ENCODE measurements around the gene AIFM2. TPM values are rescaled to one million over a fixed set of nuclear protein-coding genes. Genes with fewer than 3 reads are reported as not detected.
A peak's percentile ranks its signal among the peaks of the same experiment; 100 is the strongest.
"Not testable (repeated sequence)": the region's sequence is repeated elsewhere in the genome, so short reads cannot be mapped to it uniquely, and the experiment has no call there.

The AIFM2 gene
- total RNA-seq, 2 experiments from 2014 or later: 7.3 to 7.9 TPM

DNA sequence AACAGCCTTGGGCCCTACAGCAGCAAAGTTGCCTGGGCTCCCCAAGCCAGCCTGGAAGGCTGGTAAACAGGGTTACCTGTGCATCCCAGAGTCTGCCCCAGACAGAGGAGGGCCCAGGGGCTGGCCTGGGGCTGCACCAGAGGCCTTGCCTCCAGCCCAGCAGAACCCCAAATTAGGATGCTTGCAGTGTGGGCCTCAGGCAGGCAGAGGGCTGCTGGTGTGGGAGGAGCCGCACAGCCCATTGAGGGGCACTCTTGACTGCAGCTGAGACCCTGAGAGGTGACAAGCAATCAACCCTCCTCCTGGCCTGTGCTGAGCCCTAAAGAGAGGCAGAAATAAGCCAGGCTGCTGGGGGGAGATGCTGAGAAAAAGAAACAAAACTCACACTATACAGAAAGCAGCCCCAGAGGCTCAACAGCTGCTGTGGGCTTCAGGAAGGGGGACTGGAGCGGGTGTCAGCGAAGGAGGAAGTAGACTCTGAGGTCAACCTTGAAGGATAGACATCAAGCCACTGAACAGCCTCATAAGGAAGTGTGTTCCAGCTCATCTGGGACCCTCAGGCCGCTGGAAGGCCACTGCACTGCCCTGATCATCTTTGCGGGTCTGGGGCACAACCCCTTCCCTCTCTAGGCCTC is 6.6 kb downstream of the AIFM2 start:
- Mint-ChIP-seq H3K4me3 (no peak overlapping the region), H3K27me3 (no peaks in the 10 kb centered on the region), H3K9me3 (no peaks in the 10 kb centered on the region), H3K4me1 (peaks cover 19% of the 10 kb centered on the region), H3K36me3 (peaks cover 6% of the 10 kb centered on the region), H3K27ac (no peak overlapping the region)
- POLR2A ChIA-PET: no interaction called here
- ATAC-seq (ENCODE audit: low read depth): peak; percentile 44
- DNase-seq: no peak

DNA sequence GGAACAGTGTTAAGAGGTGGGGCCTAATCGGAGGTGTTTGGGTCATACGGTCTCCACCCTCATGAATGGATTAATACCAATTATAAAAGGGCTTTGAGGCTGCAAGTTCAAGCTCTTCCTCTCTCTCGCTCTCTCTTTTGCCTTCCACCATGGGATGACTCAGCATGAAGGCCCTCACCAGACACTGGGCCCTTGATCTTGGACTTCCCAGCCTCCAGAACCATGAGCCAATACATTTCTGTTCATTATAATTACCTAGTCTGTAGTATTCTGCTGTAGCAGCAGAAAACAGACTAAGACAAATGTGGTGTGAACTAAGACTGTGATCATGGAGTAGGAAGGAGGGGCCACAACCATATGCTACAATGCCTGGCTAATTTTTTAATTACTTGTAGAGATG is 7.7 kb downstream of the AIFM2 start:
- Mint-ChIP-seq H3K4me1 (peaks cover 15% of the 10 kb centered on the region), H3K4me3 (no peak overlapping the region), H3K27me3 (no peaks in the 10 kb centered on the region), H3K27ac (no peak overlapping the region), H3K9me3 (no peaks in the 10 kb centered on the region), H3K36me3 (peaks cover 6% of the 10 kb centered on the region)
- ATAC-seq (ENCODE audit: low read depth) (no peak), DNase-seq (no peak)
- POLR2A ChIA-PET: no interaction called here

GRCh38 chr10:70124415-70124814 is 8.2 kb downstream of the AIFM2 start:
- ATAC-seq (ENCODE audit: low read depth): no peak
- H3K9me3 Mint-ChIP-seq: no peaks in the 10 kb centered on the region
- POLR2A ChIA-PET: no interaction called here
- peaks cover 6% of the 10 kb centered on the region for H3K36me3 Mint-ChIP-seq
- no peak overlapping the region for H3K4me3 Mint-ChIP-seq
- peaks cover 15% of the 10 kb centered on the region for H3K4me1 Mint-ChIP-seq
- H3K27ac Mint-ChIP-seq: no peak overlapping the region
- no peak for DNase-seq
- H3K27me3 Mint-ChIP-seq: no peaks in the 10 kb centered on the region

- no peak for ATAC-seq (ENCODE audit: low read depth)
- no peak for DNase-seq
- POLR2A ChIA-PET: interaction anchor here (1.5 kb wide), 1 partner anchor 22 kb away, joined by 4 read pairs; the partner anchor contains the start of gene TYSND1
- Mint-ChIP-seq H3K36me3 (peaks cover 6% of the 10 kb centered on the region), H3K27me3 (no peaks in the 10 kb centered on the region), H3K9me3 (no peaks in the 10 kb centered on the region), H3K27ac (no peak overlapping the region), H3K4me1 (peaks cover 15% of the 10 kb centered on the region), H3K4me3 (no peak overlapping the region)
Measured at GRCh38 chr10:70123817-70124216, 8.8 kb downstream of the AIFM2 start.

- POLR2A ChIA-PET: interaction anchor here (1.5 kb wide), 1 partner anchor 23 kb away, joined by 4 read pairs; the partner anchor contains the start of gene TYSND1
- not testable (repeated sequence) for H3K27me3 Mint-ChIP-seq; H3K9me3 Mint-ChIP-seq; H3K4me3 Mint-ChIP-seq; DNase-seq; H3K27ac Mint-ChIP-seq; ATAC-seq (ENCODE audit: low read depth); H3K36me3 Mint-ChIP-seq
- H3K4me1 Mint-ChIP-seq: peaks cover 15% of the 10 kb centered on the region
Measured at GRCh38 chr10:70123166-70123565, 9.5 kb downstream of the AIFM2 start.

DNA sequence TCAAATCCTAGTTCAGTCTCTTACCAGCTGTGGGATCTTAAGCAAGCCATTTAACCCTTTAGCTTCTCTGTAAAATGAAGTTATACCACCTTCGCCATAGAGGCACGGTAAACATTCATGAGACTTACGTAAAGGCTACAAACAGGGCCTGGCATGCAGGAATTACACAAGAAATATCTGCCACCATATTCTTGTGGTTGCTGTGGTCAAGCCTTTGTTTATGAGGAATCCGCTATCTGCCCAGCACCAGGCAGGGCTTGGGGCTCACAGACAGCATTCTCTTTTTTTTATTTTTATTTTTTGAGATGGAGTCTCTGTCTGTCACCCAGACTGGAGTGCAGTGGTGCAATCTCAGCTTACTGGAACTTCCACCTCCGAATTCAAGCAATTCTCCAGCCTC is 9.9 kb downstream of the AIFM2 start:
- ATAC-seq (ENCODE audit: low read depth) (no peak), DNase-seq (no peak)
- Mint-ChIP-seq H3K4me1 (peaks cover 13% of the 10 kb centered on the region), H3K4me3 (no peak overlapping the region), H3K27me3 (no peaks in the 10 kb centered on the region), H3K36me3 (peaks cover 6% of the 10 kb centered on the region), H3K27ac (no peak overlapping the region), H3K9me3 (no peaks in the 10 kb centered on the region)
- POLR2A ChIA-PET: interaction anchor here (1.5 kb wide), 1 partner anchor 23 kb away, joined by 4 read pairs; the partner anchor contains the start of gene TYSND1

- H3K36me3 Mint-ChIP-seq: peaks cover 6% of the 10 kb centered on the region
- POLR2A ChIA-PET: no interaction called here
- no peak overlapping the region for H3K27ac Mint-ChIP-seq
- H3K4me3 Mint-ChIP-seq: no peak overlapping the region
- DNase-seq (no peak), ATAC-seq (ENCODE audit: low read depth) (no peak)
- no peaks in the 10 kb centered on the region for H3K9me3 Mint-ChIP-seq
- H3K4me1 Mint-ChIP-seq: peaks cover 15% of the 10 kb centered on the region
- no peaks in the 10 kb centered on the region for H3K27me3 Mint-ChIP-seq
Measured at GRCh38 chr10:70121281-70121949, 11.2 kb downstream of the AIFM2 start.

- H3K4me1 Mint-ChIP-seq: peaks cover 15% of the 10 kb centered on the region
- POLR2A ChIA-PET: no interaction called here
- DNase-seq: no peak
- no peak overlapping the region for H3K4me3 Mint-ChIP-seq
- no peaks in the 10 kb centered on the region for H3K9me3 Mint-ChIP-seq
- ATAC-seq (ENCODE audit: low read depth): no peak
- no peaks in the 10 kb centered on the region for H3K27me3 Mint-ChIP-seq
- peaks cover 6% of the 10 kb centered on the region for H3K36me3 Mint-ChIP-seq
- H3K27ac Mint-ChIP-seq: no peak overlapping the region
Measured at GRCh38 chr10:70120417-70120816, 12.2 kb downstream of the AIFM2 start.

GRCh38 chr10:70119623-70120022 is 13.0 kb downstream of the AIFM2 start:
- DNase-seq: no peak
- no peaks in the 10 kb centered on the region for H3K9me3 Mint-ChIP-seq
- ATAC-seq (ENCODE audit: low read depth): no peak
- no peaks in the 10 kb centered on the region for H3K27me3 Mint-ChIP-seq
- no peak overlapping the region for H3K4me3 Mint-ChIP-seq
- H3K27ac Mint-ChIP-seq: no peak overlapping the region
- peaks cover 4% of the 10 kb centered on the region for H3K36me3 Mint-ChIP-seq
- POLR2A ChIA-PET: no interaction called here
- H3K4me1 Mint-ChIP-seq: peaks cover 11% of the 10 kb centered on the region

DNA sequence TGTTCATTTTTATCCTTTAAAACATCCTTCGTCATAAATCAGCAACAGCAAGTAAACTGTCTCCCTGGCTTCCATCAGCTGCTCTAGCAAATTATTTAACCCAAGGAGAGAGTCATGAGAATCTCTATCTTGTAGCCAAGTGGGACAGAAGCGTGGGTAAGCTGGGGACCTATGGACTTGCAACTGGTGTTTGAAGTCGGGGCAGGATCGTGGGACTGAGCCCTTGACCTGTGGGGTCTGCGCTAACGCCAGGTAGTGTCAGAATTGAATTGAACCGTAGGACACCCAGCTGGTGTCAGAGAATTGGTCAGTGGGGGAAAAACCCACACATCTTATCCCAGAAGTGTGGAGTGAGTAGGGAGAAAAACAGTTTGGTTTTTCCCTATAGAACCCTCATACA is 13.4 kb downstream of the AIFM2 start:
- POLR2A ChIA-PET: no interaction called here
- no peak overlapping the region for H3K27ac Mint-ChIP-seq
- no peaks in the 10 kb centered on the region for H3K27me3 Mint-ChIP-seq
- ATAC-seq (ENCODE audit: low read depth): no peak
- H3K4me3 Mint-ChIP-seq: no peak overlapping the region
- no peak for DNase-seq
- H3K9me3 Mint-ChIP-seq: no peaks in the 10 kb centered on the region
- H3K36me3 Mint-ChIP-seq: peaks cover 4% of the 10 kb centered on the region
- H3K4me1 Mint-ChIP-seq: peaks cover 7% of the 10 kb centered on the region

- H3K9me3 Mint-ChIP-seq: no peaks in the 10 kb centered on the region
- H3K27me3 Mint-ChIP-seq: no peaks in the 10 kb centered on the region
- H3K27ac Mint-ChIP-seq: no peak overlapping the region
- peaks cover 7% of the 10 kb centered on the region for H3K4me1 Mint-ChIP-seq
- peaks cover 3% of the 10 kb centered on the region for H3K36me3 Mint-ChIP-seq
- H3K4me3 Mint-ChIP-seq: no peak overlapping the region
- ATAC-seq (ENCODE audit: low read depth) (no peak), DNase-seq (no peak)
- POLR2A ChIA-PET: interaction anchor here (1.6 kb wide), 1 partner anchor 25 kb away, joined by 4 read pairs; no protein-coding TSS in a partner anchor
Measured at GRCh38 chr10:70118196-70118595, 14.4 kb downstream of the AIFM2 start.

- DNase-seq: no peak
- H3K27ac Mint-ChIP-seq: peak overlapping the region; percentile 46
- peaks cover 3% of the 10 kb centered on the region for H3K36me3 Mint-ChIP-seq
- POLR2A ChIA-PET: interaction anchor here (1.6 kb wide), 1 partner anchor 25 kb away, joined by 4 read pairs; no protein-coding TSS in a partner anchor
- no peaks in the 10 kb centered on the region for H3K27me3 Mint-ChIP-seq
- no peak overlapping the region for H3K4me3 Mint-ChIP-seq
- peaks cover 7% of the 10 kb centered on the region for H3K4me1 Mint-ChIP-seq
- no peak for ATAC-seq (ENCODE audit: low read depth)
- no peaks in the 10 kb centered on the region for H3K9me3 Mint-ChIP-seq
Measured at GRCh38 chr10:70117646-70118045, 15.0 kb downstream of the AIFM2 start.

- no peaks in the 10 kb centered on the region for H3K27me3 Mint-ChIP-seq
- no peak overlapping the region for H3K4me3 Mint-ChIP-seq
- ATAC-seq (ENCODE audit: low read depth) (peak; percentile 75), DNase-seq (peak; percentile 65)
- H3K9me3 Mint-ChIP-seq: no peaks in the 10 kb centered on the region
- H3K27ac Mint-ChIP-seq: peak overlapping the region; percentile 63
- POLR2A ChIA-PET: interaction anchor here (0.6 to 1.7 kb wide), 5 partner anchors 19 to 55 kb away, joined by 3 to 5 read pairs (median 3); partner anchors contain the start of gene TYSND1
- H3K36me3 Mint-ChIP-seq: peaks cover 7% of the 10 kb centered on the region
- peaks cover 7% of the 10 kb centered on the region for H3K4me1 Mint-ChIP-seq
Measured at GRCh38 chr10:70115948-70116682, 16.5 kb downstream of the AIFM2 start.
